Islet of Langerhans (tissue), 1 donor: ENCODE results near the gene CPNE6.

Experiments used
- FAIRE-seq: peaks from one replicate; lab custom pipeline; 2011; peaks lifted over from hg19 to GRCh38; lab: Jason Lieb, UNC

CPNE6 gene

DNA sequence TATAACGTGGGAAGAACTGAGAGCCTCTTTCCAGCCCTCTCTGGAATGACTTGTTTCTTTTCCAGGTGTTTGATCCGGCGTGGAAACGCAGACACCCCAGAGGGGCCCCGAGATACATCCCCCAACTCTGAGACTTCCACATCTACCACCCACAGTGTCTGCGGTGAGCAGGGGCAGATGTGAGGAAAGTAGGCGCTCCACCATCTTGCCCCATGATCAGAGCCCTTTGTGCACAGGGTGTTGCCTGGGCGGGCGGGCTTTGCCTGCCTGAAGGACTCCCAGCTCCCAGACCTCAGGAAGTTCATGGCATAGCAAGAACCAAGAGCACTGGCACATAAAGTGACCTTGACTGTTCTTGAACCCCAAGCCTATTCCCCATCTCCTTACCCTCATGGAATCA lies 16.7 kb upstream of the CPNE6 start:
- no peak for FAIRE-seq

GRCh38 chr14:24055971-24056799 lies 15.2 kb upstream of the CPNE6 start:
- no peak for FAIRE-seq

GRCh38 chr14:24056800-24057184 lies 14.6 kb upstream of the CPNE6 start:
- no peak for FAIRE-seq

DNA sequence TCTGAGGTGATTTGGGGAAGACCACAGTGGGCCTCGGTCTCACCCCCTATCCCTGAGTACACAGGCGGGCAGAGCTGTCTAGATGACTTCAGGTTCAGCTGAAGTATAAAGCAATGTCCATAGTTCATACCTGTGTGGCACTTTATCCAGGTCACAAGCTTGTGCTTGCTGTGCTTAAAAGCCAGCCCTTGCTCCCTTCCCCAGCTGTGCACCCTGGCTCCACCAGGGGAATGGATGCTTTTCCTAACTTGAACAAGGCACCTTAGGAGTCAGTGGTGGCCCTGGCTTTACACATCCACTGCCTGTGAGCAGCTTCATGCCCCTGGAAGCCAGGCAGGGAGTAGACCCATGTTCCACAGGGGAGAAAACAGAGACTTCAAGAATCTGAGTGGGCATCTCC lies 14.1 kb upstream of the CPNE6 start:
- FAIRE-seq, result no peak

- no peak for FAIRE-seq
Measured at GRCh38 chr14:24057867-24058259, 13.5 kb upstream of the CPNE6 start.

GRCh38 chr14:24058260-24058950 lies 13.0 kb upstream of the CPNE6 start:
- no peak for FAIRE-seq

- no peak for FAIRE-seq
Measured at GRCh38 chr14:24058951-24059475, 12.3 kb upstream of the CPNE6 start.

DNA sequence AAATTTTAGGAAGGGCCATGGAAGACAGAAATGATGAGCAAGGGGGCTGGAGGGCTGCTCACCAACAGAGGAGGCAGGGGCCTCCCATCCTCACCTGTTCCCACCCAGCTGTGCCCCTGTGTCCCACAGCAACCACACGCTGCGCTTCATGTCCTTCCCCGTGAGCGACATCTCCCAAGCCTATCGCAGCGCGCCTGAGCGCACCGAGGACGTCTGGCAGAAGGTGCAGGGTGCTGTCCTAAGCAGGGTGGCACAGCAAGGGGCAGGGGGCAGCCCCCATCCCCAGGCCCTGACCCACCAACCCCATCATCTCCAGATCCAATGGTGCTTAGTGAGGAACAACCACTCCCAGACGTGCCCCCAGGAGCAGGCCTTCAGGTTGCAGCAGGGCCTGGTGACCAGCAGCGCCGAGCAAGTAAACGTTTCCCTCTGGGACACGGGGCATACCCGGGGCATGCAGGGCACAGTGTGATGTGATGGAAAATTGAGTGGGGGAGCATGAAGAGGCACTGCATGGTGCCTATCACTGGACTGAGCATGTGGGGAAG lies 11.4 kb upstream of the CPNE6 start:
- no peak for FAIRE-seq

DNA sequence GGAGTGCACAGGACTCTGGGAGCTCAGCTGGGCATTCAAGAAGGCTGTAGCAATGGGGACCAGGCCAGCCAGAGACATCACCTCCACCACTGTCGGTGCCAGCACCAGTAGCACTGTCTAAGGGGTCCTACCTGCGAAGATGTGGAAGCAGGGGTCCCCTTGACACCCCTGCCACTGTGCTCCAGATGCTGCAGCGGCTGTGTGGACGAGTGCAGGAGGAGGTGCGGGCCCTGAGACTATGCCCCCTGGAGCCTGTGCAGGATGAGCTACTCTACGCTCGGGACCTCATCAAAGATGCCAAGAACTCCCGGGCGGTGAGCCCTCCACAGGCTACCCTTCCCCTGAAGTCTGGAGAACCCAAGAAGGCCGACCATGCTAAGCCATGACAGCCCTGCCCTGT lies 10.9 kb upstream of the CPNE6 start:
- FAIRE-seq, result no peak

- no peak for FAIRE-seq
Measured at GRCh38 chr14:24060984-24061913, 10.1 kb upstream of the CPNE6 start.

- no peak for FAIRE-seq
Measured at GRCh38 chr14:24062216-24062980, 9.0 kb upstream of the CPNE6 start.

DNA sequence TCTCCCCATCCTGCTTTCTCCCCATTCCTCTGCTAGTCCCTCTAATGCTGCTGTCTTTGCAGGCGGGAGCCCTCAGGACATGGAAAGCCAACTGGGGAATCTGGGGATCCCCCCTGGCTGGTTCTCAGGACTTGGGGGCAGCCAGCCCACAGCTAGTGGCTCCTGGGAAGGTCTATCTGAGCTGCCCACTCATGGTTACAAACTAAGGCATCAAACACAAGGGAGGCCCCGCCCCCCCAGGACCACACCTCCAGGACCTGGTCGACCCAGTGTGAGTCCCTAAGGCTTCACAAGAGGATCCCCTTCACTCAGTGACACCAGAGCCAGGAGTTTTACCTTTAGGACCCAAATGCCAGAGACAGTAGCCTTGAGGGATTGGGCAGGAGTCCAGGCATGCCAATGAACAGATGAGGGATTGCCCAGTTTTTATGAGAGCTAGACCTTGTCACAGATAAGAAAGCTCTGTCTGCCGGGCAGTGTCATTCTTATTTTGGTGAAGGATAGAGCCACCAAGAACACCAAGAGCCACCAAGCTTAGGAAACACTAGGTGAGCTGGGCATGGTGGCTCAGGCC lies 8.0 kb upstream of the CPNE6 start:
- no peak for FAIRE-seq

DNA sequence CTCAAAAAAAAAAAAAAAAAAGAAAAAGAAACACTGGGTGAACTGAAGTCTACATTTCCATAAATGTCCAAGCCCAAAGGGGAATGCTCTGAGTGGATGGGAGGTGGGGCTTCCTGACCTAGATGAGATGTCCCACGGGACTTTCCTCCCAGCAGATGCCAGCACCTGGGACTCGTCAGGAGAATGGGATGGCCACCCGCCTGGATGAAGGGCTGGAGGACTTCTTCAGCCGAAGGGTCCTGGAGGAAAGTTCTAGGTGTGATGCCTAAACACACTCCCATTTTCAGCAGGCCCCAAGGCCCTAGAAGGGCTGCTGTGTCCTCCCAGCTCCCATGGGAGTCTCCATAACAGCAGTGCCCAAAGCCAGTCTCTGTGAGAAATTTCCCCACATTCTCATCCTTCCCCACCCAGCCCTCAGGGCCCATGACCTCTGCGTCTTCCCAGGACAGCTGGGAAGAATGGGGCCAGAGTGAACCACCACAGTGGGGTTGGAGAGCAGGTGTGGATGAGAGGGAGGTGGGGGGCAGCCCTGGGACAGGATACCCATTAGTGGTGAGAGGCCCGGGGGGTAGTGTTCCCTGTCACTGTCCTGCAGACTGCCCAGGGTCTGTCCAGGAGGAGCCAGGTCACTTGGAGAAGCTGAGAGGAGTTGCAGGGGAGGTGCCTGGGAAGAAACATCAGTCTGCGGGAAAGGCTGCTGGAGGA lies 7.1 kb upstream of the CPNE6 start:
- FAIRE-seq, result no peak

- no peak for FAIRE-seq
Measured at GRCh38 chr14:24064856-24065255, 6.5 kb upstream of the CPNE6 start.

- FAIRE-seq, result no peak
Measured at GRCh38 chr14:24065408-24065807, 6.0 kb upstream of the CPNE6 start.

DNA sequence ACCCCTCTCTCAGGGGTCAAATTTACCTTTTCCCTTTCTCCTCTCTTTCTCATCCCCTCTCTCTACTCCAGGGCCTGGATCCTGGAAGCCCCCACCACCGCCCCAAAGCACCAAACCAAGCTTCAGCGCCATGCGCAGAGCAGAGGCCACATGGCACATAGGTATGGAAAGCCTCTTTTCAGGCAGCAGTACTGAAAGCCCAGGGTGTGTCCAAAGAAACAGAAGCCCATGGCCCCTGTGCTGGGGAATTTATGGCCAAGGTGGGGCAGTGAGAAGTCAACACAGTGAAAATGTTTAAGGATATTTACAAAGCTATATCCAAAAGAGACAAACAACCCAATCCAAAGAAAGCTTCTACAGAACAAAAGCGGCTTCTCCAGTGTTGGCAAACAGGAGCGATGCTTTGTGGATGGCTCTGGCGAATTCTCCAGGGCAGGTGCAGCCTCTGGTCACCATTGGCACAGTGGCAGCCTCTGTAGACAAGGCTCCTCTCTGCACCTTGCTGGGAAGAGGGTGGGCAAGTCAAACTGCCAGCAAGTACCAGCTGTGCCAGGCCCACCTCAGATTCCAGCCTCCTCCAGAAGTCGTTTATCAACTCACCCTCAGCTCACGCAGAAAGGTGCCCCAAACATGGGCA lies 4.7 kb upstream of the CPNE6 start:
- no peak for FAIRE-seq

- no peak for FAIRE-seq
Measured at GRCh38 chr14:24067133-24068082, 4.0 kb upstream of the CPNE6 start.

DNA sequence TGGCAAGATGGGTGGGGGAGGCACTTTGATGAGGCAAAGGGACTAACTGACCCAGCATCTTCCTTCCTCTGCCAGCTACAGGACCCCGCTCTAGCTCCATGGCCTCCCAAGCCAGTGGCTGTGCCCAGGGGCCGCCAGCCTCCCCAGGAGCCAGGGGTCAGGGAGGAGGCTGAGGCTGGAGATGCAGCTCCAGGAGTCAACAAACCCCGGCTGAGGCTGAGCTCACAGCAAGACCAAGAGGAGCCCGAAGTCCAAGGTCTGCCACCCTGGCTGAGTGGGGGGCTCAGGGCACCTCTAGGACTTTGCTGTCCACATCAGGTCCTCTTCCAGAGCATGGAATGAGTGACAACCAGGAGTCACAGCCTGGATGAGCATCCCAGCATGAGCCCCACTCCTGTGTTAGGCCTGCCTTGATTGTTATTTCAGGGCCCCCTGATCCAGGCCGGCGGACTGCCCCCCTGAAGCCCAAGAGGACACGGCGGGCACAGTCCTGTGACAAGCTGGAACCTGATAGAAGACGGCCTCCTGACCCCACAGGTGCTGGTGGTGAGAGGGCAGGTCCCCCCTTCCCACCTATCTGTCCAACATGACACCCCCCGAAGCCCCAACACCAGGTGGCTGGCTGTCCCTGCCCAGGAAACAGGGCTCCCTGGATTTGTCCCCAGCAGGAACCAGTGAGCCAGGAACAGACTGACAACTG lies 2.5 kb upstream of the CPNE6 start:
- FAIRE-seq, result no peak
